WTC11 (cell line): ENCODE data around the gene TNFAIP8L1. TPM values are rescaled to one million over a fixed set of nuclear protein-coding genes. Genes with fewer than 3 reads are reported as not detected.

ENCODE experiments used
- ATAC-seq: fragments of 200-7000 bp; cut with Tn5 transposase; 2 replicates; pipeline ENCODE4 v1.10.0; 2021; ENCODE audit warnings: mild to moderate bottlenecking, moderate library complexity
- CTCF ChIA-PET: fragments of 300-600 bp; sonication (Branson Sonifier 250); formaldehyde crosslinking; loops from one replicate; lab custom pipeline; 2021; ENCODE audit warnings: antibody characterized with exemption; lab: Charles Lee
- POLR2A ChIA-PET: fragments of 350-600 bp; sonication (Branson Sonifier 250); formaldehyde crosslinking; loops from one replicate; lab custom pipeline; 2021; ENCODE audit warnings: antibody characterized with exemption; lab: Charles Lee
- DNase-seq: peaks from one replicate; pipeline ENCODE4 v3.0.0; 2021; ENCODE audit warnings: low spot score
- H3K27ac Mint-ChIP-seq: 2 replicates; pipeline ENCODE4 v1.8.0; 2021; ENCODE audit warnings: mixed read lengths
- H3K27me3 Mint-ChIP-seq: 2 replicates; pipeline ENCODE4 v1.8.0; 2021; ENCODE audit warnings: low read depth, mild to moderate bottlenecking, moderate library complexity, mixed read lengths
- H3K36me3 Mint-ChIP-seq: 2 replicates; pipeline ENCODE4 v1.8.0; 2021; ENCODE audit warnings: mixed read lengths
- H3K4me1 Mint-ChIP-seq: 2 replicates; pipeline ENCODE4 v1.8.0; 2022; ENCODE audit warnings: mixed read lengths
- H3K4me3 Mint-ChIP-seq: 2 replicates; pipeline ENCODE4 v1.8.0; 2021; ENCODE audit warnings: mild to moderate bottlenecking, moderate library complexity, mixed read lengths
- H3K9me3 Mint-ChIP-seq: 2 replicates; pipeline ENCODE4 v1.8.0; 2021; ENCODE audit warnings: mixed read lengths
- ATF1 ChIP-seq: sonication (generic); formaldehyde crosslinking; IDR thresholded peaks from 2 replicates; pipeline ENCODE4 v1.8.1; 2023; ENCODE audit warnings: mild to moderate bottlenecking, moderate library complexity, missing genetic modification reagents
- CREB1 ChIP-seq: sonication (generic); formaldehyde crosslinking; IDR thresholded peaks from 2 replicates; pipeline ENCODE4 v1.8.0; 2023; ENCODE audit warnings: mild to moderate bottlenecking, missing genetic modification reagents
- GRHL2 ChIP-seq: fragments of 250-450 bp; sonication (Bioruptor Pico); IDR thresholded peaks from 2 replicates; pipeline ENCODE4 v1.8.0; 2022; ENCODE audit warnings: mild to moderate bottlenecking, moderate library complexity; ENCODE audit not compliant: insufficient replicate concordance, severe bottlenecking
- JAZF1 ChIP-seq: fragments of 250-450 bp; sonication (Bioruptor Pico); IDR thresholded peaks from 2 replicates; pipeline ENCODE4 v1.9.0; 2021; ENCODE audit warnings: moderate library complexity, mild to moderate bottlenecking, inconsistent platforms
- KAT7 ChIP-seq: sonication (generic); formaldehyde crosslinking; IDR thresholded peaks from 2 replicates; pipeline ENCODE4 v1.8.1; 2023; ENCODE audit warnings: missing genetic modification reagents, mild to moderate bottlenecking, borderline replicate concordance
- NFE2L1 ChIP-seq: sonication (generic); formaldehyde crosslinking; IDR thresholded peaks from 2 replicates; pipeline ENCODE4 v1.8.1; 2023; ENCODE audit warnings: missing genetic modification reagents
- OVOL2 ChIP-seq: fragments of 250-450 bp; sonication (Bioruptor Pico); IDR thresholded peaks from 2 replicates; pipeline ENCODE4 v1.9.0; 2021; ENCODE audit warnings: mild to moderate bottlenecking, borderline replicate concordance
- PRRX2 ChIP-seq: fragments of 250-450 bp; sonication (Bioruptor Pico); IDR thresholded peaks from 2 replicates; pipeline ENCODE4 v1.8.0; 2021; ENCODE audit warnings: mild to moderate bottlenecking
- RELA ChIP-seq: sonication (generic); formaldehyde crosslinking; IDR thresholded peaks from 2 replicates; pipeline ENCODE4 v1.8.1; 2022; ENCODE audit warnings: missing genetic modification reagents, mild to moderate bottlenecking, borderline replicate concordance
- RORB ChIP-seq: fragments of 250-450 bp; sonication (Bioruptor Pico); IDR thresholded peaks from 2 replicates; pipeline ENCODE4 v1.9.0; 2021; ENCODE audit warnings: mild to moderate bottlenecking
- SMAD3 ChIP-seq: sonication (generic); formaldehyde crosslinking; IDR thresholded peaks from 2 replicates; pipeline ENCODE4 v1.8.0; 2022; ENCODE audit warnings: missing genetic modification reagents, mild to moderate bottlenecking, borderline replicate concordance
- SOX15 ChIP-seq: fragments of 250-450 bp; sonication (Bioruptor Pico); IDR thresholded peaks from 2 replicates; pipeline ENCODE4 v1.9.0; 2021; ENCODE audit warnings: mild to moderate bottlenecking
- SP1 ChIP-seq: sonication (generic); formaldehyde crosslinking; conservative IDR thresholded peaks from 2 replicates; pipeline ENCODE4 v1.8.1; 2022; ENCODE audit warnings: missing genetic modification reagents
- TEAD4 ChIP-seq: sonication (generic); formaldehyde crosslinking; IDR thresholded peaks from 2 replicates; pipeline ENCODE4 v1.8.0; 2022; ENCODE audit warnings: mild to moderate bottlenecking, missing genetic modification reagents
- total RNA-seq: library from RNA; stranded (reverse); gene quantifications from 3 replicates; pipeline ENCODE4 v1.2.3, GENCODE V29; 2021
- TF ChIP-seq, protein P1 (sequence below): sonication (generic); formaldehyde crosslinking; IDR thresholded peaks from 2 replicates; pipeline ENCODE4 v1.8.1; 2023; ENCODE audit warnings: mild to moderate bottlenecking, missing genetic modification reagents
- TF ChIP-seq, protein P2 (sequence below): sonication (generic); formaldehyde crosslinking; conservative IDR thresholded peaks from 2 replicates; pipeline ENCODE4 v1.8.1; 2022; ENCODE audit warnings: mild to moderate bottlenecking, missing genetic modification reagents
- TF ChIP-seq, protein P3 (sequence below): sonication (generic); formaldehyde crosslinking; IDR thresholded peaks from 2 replicates; pipeline ENCODE4 v1.8.1; 2022; ENCODE audit warnings: low read depth, mild to moderate bottlenecking, moderate library complexity, missing genetic modification reagents, borderline replicate concordance
- TF ChIP-seq, protein P4 (sequence below): fragments of 250-450 bp; sonication (Bioruptor Pico); IDR thresholded peaks from 2 replicates; pipeline ENCODE4 v1.9.0; 2021; ENCODE audit warnings: mild to moderate bottlenecking
- TF ChIP-seq, protein P5 (sequence below): sonication (generic); formaldehyde crosslinking; IDR thresholded peaks from 2 replicates; pipeline ENCODE4 v1.8.1; 2023; ENCODE audit warnings: mild to moderate bottlenecking, missing genetic modification reagents, borderline replicate concordance
- TF ChIP-seq, protein P6 (sequence below): sonication (generic); formaldehyde crosslinking; IDR thresholded peaks from 2 replicates; pipeline ENCODE4 v1.8.0; 2022; ENCODE audit warnings: mild to moderate bottlenecking, missing genetic modification reagents

TNFAIP8L1 gene
- total RNA-seq, 1 experiment from 2014 or later: 8.7 TPM

DNA sequence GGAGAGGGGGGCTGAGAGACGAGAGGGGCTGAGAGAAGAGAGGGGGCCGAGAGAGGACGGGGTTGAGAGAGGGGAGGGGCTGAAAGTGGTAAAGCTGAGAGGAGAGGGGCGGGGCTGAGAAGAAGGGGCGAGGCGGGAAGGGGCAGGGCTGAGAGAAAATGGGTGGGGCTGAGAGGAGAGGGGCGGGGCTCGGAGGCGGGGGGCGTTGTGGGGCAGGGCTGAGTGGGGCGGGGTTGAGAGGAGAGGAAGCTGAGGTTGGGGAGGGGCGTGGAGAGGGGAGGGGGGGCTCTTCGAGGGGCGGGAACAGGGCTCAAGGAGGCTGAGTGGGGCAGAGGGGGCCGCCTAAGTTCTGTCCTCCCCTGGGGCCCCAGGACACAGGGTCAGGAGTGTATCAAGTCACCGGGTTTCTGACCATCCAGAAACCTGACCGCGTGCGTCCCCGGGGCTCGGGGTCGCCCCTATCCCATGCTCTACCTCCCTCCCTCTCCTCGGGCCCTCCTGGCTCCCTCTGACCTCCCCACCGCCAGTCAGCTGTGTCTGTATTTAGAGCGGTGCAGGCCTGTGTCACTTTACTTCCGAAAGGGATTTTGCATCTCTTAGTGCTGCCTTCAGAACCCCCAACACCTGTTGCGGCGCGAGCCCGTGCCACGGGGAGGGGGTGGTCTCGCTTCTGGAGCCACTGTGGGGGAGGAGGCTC, 41.2 kb upstream of the TNFAIP8L1 start:
- ChIA-PET CTCF (interaction anchor here (0.6 to 3.9 kb wide), 22 partner anchors 8 to 610 kb away, joined by 3 to 48 read pairs (median 7); partner anchors contain the start of genes PLIN5 and SH3GL1), POLR2A (interaction anchor here (0.6 to 1.1 kb wide), 2 partner anchors 11 to 13 kb away, joined by 3 read pairs; no protein-coding TSS in a partner anchor)
- Mint-ChIP-seq H3K27ac (no peak overlapping the region), H3K36me3 (no peaks in the 10 kb centered on the region), H3K27me3 (peaks cover 67% of the 10 kb centered on the region), H3K9me3 (no peaks in the 10 kb centered on the region), H3K4me3 (peak overlapping the region; percentile 80), H3K4me1 (peaks cover 10% of the 10 kb centered on the region)
- DNase-seq (peak; percentile 88), ATAC-seq (peak; percentile 74)
- peak; percentile 35; the same call in 1 of the 2 replicates for TF ChIP-seq SP1 (CRISPR knock-in tag)
- no peak for TF ChIP-seq TEAD4 (CRISPR knock-in tag)
- no peak for TF ChIP-seq PRRX2

DNA sequence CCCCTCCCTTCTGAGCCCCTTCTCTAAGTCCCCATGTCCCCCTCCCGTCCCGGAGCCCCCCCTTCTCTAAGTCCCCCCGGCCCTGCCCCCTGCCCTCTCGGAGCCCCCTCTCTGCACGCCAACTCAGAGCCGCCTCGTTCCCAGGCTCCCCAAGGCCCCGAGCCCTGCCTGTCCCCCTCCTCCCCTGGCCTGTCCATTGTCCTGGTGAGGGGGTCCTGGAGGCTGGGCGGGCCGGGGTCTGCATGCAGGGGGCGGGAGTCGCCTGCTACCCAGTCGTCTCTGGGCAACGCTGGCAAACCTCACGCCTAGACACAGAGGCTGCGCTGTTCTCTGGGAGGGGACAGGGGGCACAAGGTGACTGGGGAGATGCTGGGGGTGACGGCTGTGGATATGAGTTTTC, 40.6 kb upstream of the TNFAIP8L1 start:
- Mint-ChIP-seq H3K27me3 (peaks cover 67% of the 10 kb centered on the region), H3K27ac (no peak overlapping the region), H3K9me3 (no peaks in the 10 kb centered on the region), H3K36me3 (no peaks in the 10 kb centered on the region)
- CTCF ChIA-PET: interaction anchor here (0.6 to 3.9 kb wide), 18 partner anchors 8 to 611 kb away, joined by 3 to 48 read pairs (median 7); partner anchors contain the start of genes PLIN5 and SH3GL1
- TF ChIP-seq, protein P1, sequence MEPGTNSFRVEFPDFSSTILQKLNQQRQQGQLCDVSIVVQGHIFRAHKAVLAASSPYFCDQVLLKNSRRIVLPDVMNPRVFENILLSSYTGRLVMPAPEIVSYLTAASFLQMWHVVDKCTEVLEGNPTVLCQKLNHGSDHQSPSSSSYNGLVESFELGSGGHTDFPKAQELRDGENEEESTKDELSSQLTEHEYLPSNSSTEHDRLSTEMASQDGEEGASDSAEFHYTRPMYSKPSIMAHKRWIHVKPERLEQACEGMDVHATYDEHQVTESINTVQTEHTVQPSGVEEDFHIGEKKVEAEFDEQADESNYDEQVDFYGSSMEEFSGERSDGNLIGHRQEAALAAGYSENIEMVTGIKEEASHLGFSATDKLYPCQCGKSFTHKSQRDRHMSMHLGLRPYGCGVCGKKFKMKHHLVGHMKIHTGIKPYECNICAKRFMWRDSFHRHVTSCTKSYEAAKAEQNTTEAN (CRISPR knock-in tag): no peak
- no peak for TF ChIP-seq ATF1 (CRISPR knock-in tag)
- TF ChIP-seq RORB (CRISPR knock-in tag): no peak
- TF ChIP-seq, all 79 proteins: peak for 0
- DNase-seq (no peak), ATAC-seq (peak; percentile 3; the same call in 1 of the 2 replicates)
- H3K4me3 Mint-ChIP-seq: peak overlapping the region; percentile 80
- POLR2A ChIA-PET: no interaction called here
- peaks cover 10% of the 10 kb centered on the region for H3K4me1 Mint-ChIP-seq

DNA sequence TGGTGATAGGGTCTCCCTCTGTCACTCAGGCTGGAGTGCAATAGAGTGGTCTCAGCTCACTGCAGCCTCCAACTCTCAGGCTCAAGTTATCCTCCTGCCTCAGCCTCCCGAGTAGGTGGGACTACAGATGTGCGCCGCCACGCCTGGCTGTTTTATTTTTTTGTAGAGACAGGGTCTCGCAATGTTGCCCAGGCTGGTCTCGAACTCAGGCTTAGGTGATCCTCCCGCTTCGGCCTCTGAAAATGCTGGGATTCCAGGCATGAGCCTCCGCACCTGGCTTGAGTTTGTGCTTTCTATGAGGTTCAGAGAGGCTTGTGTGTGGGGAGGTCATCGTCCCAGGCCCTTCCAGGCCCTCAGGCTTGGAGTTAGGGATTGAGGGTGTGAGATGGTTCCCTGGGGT, 39.2 kb upstream of the TNFAIP8L1 start:
- Mint-ChIP-seq H3K36me3 (no peaks in the 10 kb centered on the region), H3K9me3 (no peaks in the 10 kb centered on the region), H3K4me1 (peaks cover 10% of the 10 kb centered on the region), H3K4me3 (no peak overlapping the region), H3K27me3 (peaks cover 61% of the 10 kb centered on the region), H3K27ac (no peak overlapping the region)
- TF ChIP-seq OVOL2 (CRISPR knock-in tag) (no peak), NFE2L1 (no peak), RELA (no peak), SOX15 (CRISPR knock-in tag) (no peak)
- DNase-seq: no peak
- CTCF ChIA-PET: interaction anchor here (0.7 to 1.5 kb wide), 2 partner anchors 33 to 1324 kb away, joined by 4 read pairs; no protein-coding TSS in a partner anchor
- no peak for ATAC-seq
- POLR2A ChIA-PET: no interaction called here

DNA sequence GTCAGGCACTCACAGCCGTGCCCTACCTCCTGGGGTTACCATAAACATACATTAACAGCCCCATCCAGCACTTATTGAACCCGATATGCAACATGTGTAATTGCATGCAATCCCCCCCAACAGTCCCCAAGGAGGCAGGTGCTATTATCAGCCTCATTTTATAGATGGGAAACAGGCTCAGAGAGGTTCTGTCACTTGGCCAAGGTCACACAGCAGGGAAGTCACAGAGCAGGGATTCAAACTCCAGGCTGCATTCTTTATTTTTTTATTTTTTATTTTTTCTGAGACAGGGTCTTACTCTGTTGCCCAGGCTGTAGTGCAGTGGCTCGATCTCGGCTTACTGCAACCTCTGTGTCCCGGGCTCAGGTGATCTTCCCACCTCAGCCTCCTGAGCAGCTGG, 38.4 kb upstream of the TNFAIP8L1 start:
- peaks cover 10% of the 10 kb centered on the region for H3K4me1 Mint-ChIP-seq
- ChIA-PET POLR2A (no interaction called here), CTCF (no interaction called here)
- H3K9me3 Mint-ChIP-seq: no peaks in the 10 kb centered on the region
- no peak overlapping the region for H3K27ac Mint-ChIP-seq
- no peak for DNase-seq
- H3K4me3 Mint-ChIP-seq: no peak overlapping the region
- peaks cover 53% of the 10 kb centered on the region for H3K27me3 Mint-ChIP-seq
- ATAC-seq: no peak
- H3K36me3 Mint-ChIP-seq: no peaks in the 10 kb centered on the region
- TF ChIP-seq, protein P2, sequence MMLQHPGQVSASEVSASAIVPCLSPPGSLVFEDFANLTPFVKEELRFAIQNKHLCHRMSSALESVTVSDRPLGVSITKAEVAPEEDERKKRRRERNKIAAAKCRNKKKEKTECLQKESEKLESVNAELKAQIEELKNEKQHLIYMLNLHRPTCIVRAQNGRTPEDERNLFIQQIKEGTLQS (CRISPR knock-in tag): no peak
- no peak for TF ChIP-seq ATF1 (CRISPR knock-in tag)
- TF ChIP-seq, protein P3, sequence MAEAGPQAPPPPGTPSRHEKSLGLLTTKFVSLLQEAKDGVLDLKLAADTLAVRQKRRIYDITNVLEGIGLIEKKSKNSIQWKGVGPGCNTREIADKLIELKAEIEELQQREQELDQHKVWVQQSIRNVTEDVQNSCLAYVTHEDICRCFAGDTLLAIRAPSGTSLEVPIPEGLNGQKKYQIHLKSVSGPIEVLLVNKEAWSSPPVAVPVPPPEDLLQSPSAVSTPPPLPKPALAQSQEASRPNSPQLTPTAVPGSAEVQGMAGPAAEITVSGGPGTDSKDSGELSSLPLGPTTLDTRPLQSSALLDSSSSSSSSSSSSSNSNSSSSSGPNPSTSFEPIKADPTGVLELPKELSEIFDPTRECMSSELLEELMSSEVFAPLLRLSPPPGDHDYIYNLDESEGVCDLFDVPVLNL (CRISPR knock-in tag): no peak
- no peak for TF ChIP-seq NFE2L1
- TF ChIP-seq, protein P4, sequence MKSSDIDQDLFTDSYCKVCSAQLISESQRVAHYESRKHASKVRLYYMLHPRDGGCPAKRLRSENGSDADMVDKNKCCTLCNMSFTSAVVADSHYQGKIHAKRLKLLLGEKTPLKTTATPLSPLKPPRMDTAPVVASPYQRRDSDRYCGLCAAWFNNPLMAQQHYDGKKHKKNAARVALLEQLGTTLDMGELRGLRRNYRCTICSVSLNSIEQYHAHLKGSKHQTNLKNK: no peak
- TF ChIP-seq, protein P5, sequence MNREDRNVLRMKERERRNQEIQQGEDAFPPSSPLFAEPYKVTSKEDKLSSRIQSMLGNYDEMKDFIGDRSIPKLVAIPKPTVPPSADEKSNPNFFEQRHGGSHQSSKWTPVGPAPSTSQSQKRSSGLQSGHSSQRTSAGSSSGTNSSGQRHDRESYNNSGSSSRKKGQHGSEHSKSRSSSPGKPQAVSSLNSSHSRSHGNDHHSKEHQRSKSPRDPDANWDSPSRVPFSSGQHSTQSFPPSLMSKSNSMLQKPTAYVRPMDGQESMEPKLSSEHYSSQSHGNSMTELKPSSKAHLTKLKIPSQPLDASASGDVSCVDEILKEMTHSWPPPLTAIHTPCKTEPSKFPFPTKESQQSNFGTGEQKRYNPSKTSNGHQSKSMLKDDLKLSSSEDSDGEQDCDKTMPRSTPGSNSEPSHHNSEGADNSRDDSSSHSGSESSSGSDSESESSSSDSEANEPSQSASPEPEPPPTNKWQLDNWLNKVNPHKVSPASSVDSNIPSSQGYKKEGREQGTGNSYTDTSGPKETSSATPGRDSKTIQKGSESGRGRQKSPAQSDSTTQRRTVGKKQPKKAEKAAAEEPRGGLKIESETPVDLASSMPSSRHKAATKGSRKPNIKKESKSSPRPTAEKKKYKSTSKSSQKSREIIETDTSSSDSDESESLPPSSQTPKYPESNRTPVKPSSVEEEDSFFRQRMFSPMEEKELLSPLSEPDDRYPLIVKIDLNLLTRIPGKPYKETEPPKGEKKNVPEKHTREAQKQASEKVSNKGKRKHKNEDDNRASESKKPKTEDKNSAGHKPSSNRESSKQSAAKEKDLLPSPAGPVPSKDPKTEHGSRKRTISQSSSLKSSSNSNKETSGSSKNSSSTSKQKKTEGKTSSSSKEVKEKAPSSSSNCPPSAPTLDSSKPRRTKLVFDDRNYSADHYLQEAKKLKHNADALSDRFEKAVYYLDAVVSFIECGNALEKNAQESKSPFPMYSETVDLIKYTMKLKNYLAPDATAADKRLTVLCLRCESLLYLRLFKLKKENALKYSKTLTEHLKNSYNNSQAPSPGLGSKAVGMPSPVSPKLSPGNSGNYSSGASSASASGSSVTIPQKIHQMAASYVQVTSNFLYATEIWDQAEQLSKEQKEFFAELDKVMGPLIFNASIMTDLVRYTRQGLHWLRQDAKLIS (CRISPR knock-in tag): no peak
- TF ChIP-seq, protein P6, sequence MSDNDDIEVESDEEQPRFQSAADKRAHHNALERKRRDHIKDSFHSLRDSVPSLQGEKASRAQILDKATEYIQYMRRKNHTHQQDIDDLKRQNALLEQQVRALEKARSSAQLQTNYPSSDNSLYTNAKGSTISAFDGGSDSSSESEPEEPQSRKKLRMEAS (CRISPR knock-in tag): no peak
- TF ChIP-seq JAZF1: no peak
- no peak for TF ChIP-seq SMAD3 (CRISPR knock-in tag)
- TF ChIP-seq KAT7 (CRISPR knock-in tag): no peak
- TF ChIP-seq CREB1 (CRISPR knock-in tag): no peak
- no peak for TF ChIP-seq GRHL2 (CRISPR knock-in tag)
